ENCODE measurements around the gene SMAD3.

Gene SMAD3

DNA sequence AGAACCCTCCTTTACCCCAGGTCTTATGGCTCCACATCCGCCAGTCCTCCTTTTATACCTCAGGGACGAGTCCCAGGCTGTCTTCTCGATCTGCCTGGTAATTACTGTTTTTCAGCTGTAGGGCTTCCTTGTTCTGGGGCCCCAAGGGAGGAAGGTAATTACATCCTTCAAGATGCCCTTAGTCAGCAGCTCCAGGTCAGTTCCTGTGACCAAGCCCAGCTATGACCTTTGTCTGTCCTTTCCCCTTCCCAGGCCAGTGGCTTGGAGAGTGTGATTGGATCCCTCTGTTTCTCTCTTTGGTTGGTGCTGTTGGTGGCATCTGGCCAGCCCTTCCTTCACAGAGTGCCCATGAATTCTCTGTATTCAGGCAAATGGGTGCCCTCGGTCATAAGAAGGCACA lies 96.5 kb downstream of the SMAD3 start:
- DNase-seq (ENCODE audit: low read depth, low spot score), result no peak

DNA sequence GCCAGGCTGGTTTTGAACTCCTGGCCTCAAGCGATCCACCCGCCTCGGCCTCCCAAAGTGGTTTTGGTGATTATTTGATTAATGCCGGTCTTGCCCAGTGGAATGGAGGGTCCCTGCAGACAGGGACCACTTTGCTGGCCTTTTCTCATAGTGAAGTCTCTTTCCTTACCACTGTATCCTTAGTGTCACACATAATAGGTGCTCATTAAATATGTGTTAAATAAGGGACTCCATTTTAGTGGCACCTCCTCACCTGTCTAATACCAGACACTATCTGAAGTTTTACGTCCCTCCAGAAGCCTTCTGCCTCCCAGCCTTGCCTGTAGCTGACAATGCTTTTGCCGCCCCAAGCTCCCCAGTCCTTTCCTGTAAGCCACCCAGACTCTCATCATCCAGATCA lies 97.8 kb downstream of the SMAD3 start:
- no peak for DNase-seq (ENCODE audit: low read depth, low spot score)

DNA sequence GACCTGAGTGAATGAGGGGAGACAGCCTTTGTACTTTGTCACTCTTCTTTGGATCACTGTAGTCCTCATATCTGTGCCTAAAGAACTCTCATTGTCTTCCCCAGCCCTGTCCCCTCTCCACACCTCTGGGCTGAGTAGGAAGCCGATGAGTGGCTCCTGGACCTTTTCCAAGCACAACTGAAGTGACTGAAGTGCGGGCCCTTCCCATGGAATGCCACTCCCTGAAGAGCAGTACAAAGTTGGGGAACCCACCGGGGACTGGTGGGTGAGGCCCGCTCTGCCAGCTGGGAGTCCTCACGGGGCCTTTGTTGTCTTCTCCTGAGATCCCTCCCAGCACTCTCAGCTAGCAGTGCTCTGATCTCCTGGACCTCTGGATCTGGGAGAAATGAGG lies 99.0 kb downstream of the SMAD3 start:
- DNase-seq (ENCODE audit: low read depth, low spot score), result no peak

DNA sequence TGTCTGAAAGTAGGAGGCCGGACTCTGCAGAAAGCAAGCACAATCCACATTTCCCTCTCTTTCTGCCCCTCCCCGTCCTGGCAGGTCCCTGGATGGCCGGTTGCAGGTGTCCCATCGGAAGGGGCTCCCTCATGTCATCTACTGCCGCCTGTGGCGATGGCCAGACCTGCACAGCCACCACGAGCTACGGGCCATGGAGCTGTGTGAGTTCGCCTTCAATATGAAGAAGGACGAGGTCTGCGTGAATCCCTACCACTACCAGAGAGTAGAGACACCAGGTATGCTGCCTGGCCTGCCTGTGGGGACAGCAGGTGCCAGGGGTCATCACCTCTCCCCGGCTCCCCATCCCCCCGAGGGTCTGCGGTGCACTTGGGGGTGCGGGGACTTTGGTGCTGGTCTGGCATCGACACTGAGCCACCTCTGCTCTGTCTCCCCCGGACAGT lies 99.4 kb downstream of the SMAD3 start:
- no peak for DNase-seq (ENCODE audit: low read depth, low spot score)

DNA sequence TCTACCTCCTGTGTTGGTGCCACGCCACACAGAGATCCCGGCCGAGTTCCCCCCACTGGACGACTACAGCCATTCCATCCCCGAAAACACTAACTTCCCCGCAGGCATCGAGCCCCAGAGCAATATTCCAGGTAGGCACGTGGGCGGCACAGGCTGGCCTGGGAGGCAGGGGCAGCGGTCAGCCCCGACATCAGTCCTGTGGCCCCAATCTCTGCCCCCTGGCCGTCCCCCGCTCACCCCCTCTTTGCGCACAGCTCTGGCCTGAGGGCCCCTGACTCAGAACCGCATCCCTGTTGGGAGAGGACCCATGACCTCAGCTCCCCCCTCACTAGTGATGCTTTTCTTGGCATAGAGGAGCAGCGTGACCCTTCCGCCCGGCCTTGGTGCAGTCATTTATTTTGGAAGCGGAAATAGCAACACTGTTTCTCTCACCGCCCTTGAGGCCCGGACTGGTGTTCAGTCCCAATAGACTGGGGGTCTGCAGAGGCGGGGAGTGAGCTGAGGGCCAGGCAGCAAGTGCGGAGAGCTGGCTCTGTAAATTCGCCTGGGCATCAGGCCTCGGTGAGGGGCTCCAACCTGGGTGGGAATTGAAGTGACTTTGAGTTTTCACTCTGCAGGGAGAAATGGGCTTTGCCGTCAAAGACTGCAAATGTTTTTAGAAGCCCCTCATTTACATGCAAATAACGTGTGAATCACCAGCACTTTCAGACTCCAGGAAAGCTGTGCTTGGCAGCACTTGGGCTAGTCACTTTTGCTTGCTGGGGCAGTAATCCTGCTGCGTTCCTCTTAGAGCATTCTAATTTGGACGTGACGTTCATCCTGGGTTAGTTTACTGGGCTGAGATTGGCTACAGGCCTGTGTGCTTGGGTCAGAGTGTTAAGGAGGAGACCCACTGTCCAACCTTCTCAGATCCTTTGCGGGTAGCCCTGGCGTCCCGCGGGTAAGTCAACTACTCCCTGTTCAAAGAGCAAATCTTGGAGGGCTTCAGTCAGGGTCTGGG lies 100.2 kb downstream of the SMAD3 start:
- no peak for DNase-seq (ENCODE audit: low read depth, low spot score)

DNA sequence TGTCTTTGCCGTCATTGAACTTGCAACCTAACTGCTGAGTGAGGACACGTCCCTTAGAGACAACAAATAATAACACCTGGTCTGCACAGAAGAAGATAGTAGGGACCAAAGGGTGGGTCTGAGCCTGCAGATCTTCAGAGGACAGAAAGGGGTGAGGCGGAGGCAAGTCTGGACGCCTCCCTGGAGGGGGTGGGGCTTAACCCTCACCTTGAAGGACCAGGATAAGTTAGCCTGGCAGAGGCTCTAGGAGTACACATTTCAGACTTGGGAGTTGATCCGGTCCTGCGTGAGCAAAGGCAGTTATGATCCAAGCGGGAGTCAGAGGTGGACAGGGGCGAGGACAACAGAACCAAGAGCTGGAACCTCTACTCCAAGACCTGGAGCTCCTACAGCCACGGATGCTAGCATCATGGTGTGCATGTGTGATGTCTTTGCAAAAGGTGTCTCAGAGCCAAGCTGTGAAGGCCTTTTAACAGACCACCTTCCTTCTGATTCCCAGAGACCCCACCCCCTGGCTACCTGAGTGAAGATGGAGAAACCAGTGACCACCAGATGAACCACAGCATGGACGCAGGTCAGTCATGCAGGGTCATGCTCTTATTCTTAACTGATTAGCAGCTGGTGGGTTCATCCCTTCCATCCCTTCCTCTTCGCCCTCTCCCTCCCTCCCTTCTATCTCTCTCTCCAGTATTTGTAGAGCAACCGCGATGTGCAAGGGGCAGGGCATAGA lies 101.0 kb downstream of the SMAD3 start:
- DNase-seq (ENCODE audit: low read depth, low spot score), result no peak

DNA sequence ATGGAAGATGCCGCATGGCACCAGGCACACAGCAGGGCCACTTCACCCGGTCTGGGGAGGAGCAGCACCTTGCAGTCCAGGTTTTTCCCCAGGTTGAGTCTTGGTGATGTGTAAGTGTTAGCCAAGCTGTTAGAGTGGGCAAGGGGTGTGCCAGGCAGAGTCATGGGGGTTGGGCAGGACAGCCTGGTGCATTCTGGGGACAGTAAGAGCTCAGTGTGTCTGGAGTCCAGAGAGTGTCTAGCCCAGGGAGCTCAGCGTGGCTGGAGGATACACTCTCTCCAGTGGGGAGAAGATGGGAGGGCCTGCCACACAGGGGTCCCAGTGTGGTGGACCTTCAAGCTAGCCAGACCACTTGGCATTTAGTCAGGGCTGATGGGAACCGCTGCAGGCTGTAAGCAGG lies 101.7 kb downstream of the SMAD3 start:
- DNase-seq (ENCODE audit: low read depth, low spot score), result no peak

DNA sequence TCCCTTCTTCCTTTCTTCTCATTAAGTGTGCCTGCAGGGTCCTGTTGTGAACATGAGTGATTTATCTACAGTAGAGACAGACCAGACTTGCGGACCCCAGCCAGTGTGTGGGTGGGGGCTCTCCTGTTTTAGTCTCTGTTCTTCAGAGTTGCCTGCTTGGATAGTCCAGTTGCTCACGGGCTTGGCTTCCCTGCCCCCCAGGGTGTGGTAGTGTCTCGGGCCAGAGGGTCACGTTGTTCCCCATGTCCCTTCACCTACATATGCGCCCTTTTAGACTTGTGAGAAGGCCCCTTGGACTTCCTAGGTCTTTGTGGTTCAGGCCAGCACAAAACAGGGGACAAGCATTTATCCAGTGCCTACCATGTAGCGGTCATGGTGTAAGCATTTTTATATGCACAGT lies 103.3 kb downstream of the SMAD3 start:
- no peak for DNase-seq (ENCODE audit: low read depth, low spot score)

DNA sequence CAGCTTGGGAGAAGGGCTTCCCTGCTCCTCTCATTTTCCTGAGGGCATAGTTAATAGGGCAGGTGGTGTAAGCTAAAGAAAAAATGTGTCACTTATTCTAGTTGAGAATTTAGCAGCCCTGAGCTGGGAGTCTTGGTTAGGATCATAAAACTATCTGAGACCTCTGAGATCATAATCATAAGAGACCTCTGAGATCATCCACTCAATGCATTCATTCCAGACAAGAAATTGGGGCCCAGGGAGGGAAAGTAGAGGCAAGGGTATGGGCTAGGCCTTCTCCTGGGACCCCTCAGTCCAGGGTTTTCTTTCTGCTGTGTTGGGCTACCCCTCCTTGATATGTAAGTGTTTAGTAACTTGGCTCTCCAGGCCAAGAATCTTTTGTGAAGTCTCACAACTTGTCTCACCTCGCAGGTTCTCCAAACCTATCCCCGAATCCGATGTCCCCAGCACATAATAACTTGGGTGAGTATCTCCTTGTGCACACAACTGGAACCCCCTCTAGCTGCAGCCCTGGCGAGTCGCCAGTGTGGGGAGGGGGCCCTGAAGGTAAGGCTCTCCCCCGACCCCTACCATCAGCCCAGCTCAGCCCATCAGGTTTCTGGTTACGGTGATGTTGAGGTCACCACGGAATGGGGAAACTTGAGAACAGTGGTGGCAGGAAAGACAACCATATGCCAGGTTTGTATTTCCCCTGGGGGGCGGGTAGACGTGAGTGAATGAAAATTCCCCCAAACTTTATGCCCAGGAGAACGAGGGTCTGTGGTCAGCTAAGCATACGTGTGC lies 104.9 kb downstream of the SMAD3 start:
- no peak for DNase-seq (ENCODE audit: low read depth, low spot score)

DNA sequence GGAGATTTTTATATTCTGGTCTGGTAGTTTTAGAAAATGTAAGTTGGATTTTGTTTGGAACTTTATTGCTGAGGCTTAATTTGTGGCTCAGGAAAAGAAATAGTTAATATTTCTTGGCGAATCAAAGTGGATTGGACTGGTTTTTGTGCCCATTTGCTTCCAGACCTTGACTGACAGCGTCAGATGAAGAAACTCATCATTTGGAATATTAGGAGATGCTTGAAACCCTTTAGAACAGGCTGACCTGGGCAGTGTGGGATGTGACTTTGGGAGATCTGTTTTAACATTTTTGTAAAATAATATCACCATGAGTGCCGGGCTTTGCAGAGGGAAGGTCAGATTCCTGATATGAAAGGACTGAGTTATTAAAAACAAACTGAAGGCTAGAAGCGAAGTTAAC lies 106.1 kb downstream of the SMAD3 start:
- no peak for DNase-seq (ENCODE audit: low read depth, low spot score)

DNA sequence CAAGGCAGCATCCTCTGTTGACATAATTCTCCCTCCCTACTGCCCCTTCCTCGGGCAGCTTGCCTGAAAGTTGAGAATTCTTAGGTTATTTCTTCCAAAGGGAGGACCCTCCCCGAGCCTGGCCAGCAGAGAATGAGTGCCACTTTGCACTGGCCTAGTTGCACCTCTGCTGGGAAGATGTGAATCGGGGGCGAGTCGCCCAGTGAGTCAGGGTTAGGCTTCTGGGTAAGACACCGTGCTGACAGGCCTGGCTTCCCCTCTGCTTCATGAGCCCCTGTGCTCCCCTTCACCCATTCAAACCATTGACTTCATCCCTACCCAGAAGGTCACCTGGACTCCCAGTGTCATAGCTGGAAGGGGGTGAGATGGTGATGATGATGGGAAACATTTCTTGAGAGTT lies 106.8 kb downstream of the SMAD3 start:
- no peak for DNase-seq (ENCODE audit: low read depth, low spot score)

DNA sequence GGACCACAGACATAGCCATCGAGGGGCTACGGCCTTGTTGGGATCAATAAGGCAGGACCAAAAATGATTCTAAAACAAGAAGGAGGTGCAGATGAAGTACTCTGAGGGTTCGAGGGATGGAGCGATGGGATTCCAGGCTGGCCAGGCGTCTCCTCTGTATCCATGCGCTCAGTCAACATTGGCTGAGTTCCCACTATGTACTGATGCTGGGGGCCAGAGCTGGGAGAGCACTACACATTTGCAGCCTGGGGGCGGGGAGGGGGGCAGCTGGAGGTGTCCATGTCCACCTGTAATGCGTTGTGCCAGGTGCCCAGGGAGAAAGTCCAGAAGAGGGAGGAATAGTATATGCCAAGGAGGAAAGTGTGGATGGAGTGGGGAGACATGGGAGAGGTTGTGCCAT lies 107.6 kb downstream of the SMAD3 start:
- DNase-seq (ENCODE audit: low read depth, low spot score), result no peak

DNA sequence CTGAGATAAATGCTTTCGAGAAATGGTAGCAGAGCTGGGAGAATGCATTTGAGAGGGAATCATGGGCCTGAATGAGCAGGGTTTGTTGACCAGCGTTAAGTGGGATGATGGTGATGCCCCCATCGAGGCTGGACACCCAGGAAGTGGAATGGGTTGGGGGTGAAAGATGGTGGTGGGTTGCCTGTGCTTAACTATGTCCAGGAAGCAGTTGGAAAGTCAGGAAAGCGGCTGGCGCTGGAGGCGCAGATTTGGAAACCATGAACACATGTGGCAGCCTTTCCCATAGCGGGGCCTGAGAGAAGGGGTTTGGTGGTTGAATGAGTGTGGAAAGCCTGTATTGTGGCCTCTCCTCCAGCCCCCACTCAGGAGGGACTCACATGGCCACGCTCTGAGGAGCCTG lies 108.4 kb downstream of the SMAD3 start:
- no peak for DNase-seq (ENCODE audit: low read depth, low spot score)

DNA sequence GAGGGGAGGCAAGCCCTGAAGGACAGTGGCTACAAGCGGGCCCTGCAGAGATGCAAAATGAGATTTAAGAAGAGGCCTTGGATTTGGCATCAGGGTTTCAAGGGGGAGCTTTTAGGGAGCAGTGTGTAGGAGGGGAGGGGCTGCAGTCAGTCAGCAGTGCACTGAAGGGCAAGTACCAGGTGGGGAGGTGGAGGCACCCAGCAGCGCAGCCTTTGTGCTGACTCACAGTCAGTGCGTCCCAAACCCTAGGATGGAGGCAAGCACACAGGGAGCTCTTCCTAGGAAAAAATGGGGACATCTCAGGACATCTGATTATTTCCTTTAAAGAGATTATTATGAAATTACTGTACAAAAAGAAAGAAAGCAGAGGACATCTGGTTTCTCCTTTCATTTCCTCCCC lies 109.0 kb downstream of the SMAD3 start:
- DNase-seq (ENCODE audit: low read depth, low spot score), result no peak

DNA sequence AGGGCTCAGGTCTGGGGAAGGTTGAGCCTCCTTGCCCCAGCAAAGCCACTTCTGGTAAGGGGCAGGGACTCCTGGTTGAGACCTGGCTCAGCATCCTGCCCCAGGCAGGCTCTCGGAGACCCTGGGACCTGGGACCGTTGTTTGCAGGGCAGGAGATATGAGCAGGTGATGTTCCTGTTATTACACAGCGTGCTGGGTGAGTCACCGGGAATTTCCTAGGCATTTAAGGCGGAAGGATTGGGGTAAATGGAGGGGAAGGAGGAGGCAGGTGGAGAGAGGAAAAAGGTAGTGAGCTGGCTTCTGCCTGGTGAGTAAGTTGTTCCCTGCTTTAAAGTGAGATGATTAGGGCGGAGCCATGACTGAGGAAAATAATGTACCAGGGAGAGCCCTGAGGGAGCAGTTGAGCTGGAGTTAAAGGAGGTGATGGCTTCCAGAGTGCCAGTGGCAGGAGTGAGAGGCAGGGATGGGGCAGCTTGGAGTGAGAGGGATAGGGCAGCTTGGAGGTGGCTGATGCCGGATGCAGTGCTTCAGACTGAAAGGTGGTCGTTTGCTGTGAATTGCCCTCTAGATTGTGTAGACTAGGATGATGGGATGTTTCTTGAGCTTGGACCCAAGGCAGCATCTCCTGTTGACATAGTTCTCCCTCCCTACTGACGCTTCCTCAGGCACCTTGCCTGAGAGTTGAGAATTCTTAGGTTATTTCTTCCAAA lies 109.6 kb downstream of the SMAD3 start:
- DNase-seq (ENCODE audit: low read depth, low spot score), result no peak

DNA sequence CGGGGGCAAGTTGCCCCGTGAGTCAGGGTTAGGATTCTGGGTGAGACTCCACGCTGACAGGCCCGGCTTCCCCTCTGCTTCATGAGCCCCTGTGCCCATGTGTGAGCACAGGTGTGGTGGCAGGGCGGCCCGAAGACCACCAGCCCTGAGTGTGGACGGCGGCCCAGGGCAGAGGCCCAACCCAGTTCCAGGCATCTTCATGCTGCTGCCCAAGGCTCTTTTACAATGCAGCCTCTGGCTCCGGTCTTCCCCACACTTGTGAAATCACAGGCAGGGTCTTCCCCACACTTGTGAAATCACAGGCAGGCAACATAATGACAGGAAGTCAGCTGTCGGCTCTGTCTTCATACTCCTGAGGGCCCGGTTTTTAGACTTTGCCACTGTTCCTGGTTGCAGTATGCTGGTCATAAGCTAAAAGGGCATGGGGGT lies 110.3 kb downstream of the SMAD3 start:
- DNase-seq (ENCODE audit: low read depth, low spot score), result no peak

DNA sequence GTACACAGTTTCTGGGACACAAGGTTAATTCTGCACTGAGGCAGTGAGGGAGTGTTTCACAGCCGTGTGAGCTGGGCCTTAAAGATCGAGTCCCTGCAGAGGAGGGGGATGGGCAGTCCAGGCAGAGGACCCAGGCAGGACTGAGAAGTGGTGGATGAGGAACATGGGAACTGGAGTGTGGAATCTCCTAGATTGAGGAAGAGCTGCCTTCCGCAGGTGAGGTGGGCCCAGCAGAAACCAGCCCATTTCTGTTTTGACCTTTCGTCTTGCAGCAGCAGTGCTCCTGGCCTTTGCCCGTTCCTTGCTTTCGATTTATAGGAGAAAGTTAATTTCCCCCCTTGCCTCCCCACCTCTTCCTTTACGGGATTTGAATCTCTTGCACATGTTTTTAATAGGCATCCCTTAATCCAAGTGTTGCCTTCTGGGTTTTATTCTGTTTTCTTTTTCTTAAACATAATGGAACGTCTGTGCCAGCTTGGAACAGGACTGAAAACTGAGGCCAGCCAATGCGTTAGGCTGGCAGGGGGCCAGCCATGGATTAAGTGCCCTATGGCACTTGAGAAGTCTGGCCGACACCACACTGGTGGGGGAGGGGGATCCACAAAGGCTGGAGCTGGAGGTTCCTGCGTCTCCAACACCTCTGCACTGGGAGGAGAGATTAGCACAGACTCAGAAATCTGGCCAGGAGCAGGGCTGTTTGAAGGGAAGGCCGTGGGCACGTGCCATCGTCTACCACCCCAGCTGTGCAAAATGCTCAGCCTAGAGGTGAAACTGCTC lies 111.0 kb downstream of the SMAD3 start:
- DNase-seq (ENCODE audit: low read depth, low spot score), result no peak

DNA sequence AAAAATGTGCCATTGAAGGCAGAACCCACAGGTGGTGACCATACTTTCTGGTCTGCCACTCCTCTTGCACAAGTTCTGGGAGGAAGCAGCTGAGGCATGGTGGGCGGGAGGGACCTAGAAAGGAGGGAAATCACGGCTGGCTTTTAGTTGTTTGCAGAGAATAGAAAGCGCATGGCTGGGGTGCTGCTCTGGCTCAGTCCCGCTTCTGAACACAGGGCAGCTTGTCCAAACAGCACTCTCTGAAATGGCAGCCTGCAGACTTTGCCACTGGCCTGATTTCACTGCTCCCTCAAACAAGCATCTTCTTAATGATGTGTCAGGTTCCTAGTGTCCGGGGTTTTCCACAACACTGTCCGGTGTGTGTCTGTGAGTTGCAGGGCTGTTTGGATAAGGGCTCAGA lies 112.3 kb downstream of the SMAD3 start:
- DNase-seq (ENCODE audit: low read depth, low spot score), result no peak

DNA sequence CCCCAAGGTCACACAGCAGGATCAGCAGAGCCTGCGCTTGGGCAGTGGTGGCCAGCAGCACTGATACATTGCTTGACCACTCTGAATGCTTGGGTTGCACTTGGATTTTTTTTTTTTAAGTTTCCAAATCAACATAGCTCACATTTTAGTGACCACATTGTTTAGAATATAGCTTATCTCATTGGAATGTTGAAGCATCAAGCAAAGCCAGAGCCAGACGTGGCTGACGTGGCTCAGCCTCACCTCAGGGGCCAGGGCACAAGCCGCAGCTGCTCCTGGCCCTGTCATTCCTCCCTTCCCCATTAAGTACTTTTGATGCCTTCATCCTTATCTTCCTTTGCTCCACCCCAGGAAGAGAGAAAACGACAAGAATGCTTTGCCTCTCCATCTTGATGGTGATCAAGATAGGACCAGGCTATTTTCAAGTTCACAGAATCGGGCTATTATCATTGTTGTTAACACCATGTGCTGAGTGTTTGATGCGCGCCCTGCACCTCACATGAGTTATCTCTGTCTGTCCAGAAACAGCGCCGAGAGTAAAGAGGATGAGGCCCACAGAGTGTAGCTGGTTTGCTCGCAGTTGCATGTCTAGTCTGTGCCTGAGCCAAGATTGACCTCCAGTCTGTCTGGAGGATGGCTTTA lies 113.3 kb downstream of the SMAD3 start:
- DNase-seq (ENCODE audit: low read depth, low spot score), result no peak

DNA sequence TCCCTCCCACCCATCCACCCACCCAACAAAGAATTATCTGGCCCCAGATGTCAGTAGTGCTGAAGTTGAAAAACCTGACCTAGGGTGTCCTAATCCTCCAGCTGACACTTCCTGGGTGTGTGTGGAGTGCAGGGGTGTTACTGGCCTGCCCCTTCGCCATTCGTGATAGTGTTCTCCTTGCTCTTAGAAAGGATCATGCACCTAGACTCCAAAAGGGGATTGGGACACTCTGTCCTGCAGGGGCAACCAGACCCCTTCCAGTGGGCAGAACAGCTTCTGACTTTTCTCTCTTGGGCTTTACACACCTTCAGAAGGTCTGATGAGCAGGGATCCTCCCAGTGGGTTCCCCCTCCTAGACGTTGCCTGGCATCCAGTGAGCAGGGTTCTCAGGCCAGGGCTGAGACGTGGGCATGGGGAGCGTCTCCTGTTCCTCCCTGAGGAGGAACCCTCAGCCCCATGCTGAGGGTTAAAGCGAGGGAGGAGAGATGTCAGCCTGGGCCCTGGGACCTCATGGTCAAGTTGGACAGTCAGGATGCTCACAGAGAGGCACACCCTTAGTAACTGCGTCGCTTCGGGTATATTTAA lies 114.1 kb downstream of the SMAD3 start:
- DNase-seq (ENCODE audit: low read depth, low spot score), result no peak
